Lower leg skin (tissue), 4 donors: ENCODE results near the gene ANKHD1. TPM values are rescaled to one million over a fixed set of nuclear protein-coding genes. Genes with fewer than 3 reads are reported as not detected.

Source experiments
- DNase-seq, 2 donors: peaks; one replicate each; pipeline ENCODE4 v3.0.0-alpha.2; 2019; ENCODE audit warnings: low spot score in 2 of 2
- H3K4me3 ChIP-seq: fragments of 200-600 bp; sonication (generic); 2 replicates; pipeline ENCODE4 v1.5.1; 2017; ENCODE audit warnings: mild to moderate bottlenecking, low read depth; ENCODE audit not compliant: poor library complexity, severe bottlenecking
- CTCF ChIP-seq, 3 donors: fragments of 450-650 bp; IDR thresholded peaks; one replicate each; pipeline ENCODE4 v1.5.1; 2016; ENCODE audit warnings: antibody characterized with exemption in 3 of 3, mild to moderate bottlenecking in 3 of 3, moderate library complexity in 2 of 3
- POLR2A ChIP-seq, 2 donors: fragments of 450-650 bp; IDR thresholded peaks; one replicate each; pipeline ENCODE4 v1.6.1; 2016 to 2017; ENCODE audit warnings: antibody characterized with exemption in 2 of 2, mild to moderate bottlenecking in 1 of 2, moderate library complexity in 1 of 2
- whole genome bisulfite sequencing, 2 donors: methylation state at CpG; one replicate each; pipeline ENCODE4 v1.1.5; 2018; 5-methylcytosine and 5-hydroxymethylcytosine counted together
- intact Hi-C: fragments of 100-400 bp; cut with DNase I; formaldehyde crosslinking; loops from one replicate; pipeline ENCODE4 v1.15.0; 2023; ENCODE audit warnings: low total_unique reads
- total RNA-seq, 4 donors: library from RNA; depleted of rRNA; stranded (reverse); fragments of >200 nt; gene quantifications; one replicate each; pipeline ENCODE4 v1.1.0, GENCODE V29; 2016

Gene ANKHD1
- total RNA-seq, 4 donors from 2014 or later = 73.6 to 165 (median 101) TPM

- WGBS, 2 donors = 90 to 95% methylated on average over 8 of the region's 8 CpGs
- intact Hi-C loops = loop anchor here (10.0 kb wide), 1 partner anchor 267 kb away; the partner anchor contains the start of genes CD14 and TMCO6
Observed at GRCh38 chr5:140367256-140368013, 34.2 kb upstream of the ANKHD1 start.

GRCh38 chr5:140371356-140372151 is 30.1 kb upstream of the ANKHD1 start:
- WGBS, 2 donors = 85 to 92% methylated on average over 3 of the region's 3 CpGs
- no peak overlapping the region for H3K4me3 ChIP-seq
- no peak for DNase-seq
- intact Hi-C loops = no loop called here
- TF ChIP-seq CTCF (IDR thresholded peaks at IDR 0.05) (no peak), POLR2A (IDR thresholded peaks at IDR 0.05) (no peak)

More at GRCh38 chr5:140367256-140368013, 34.2 kb upstream of the ANKHD1 start:
- TF ChIP-seq POLR2A (IDR thresholded peaks at IDR 0.05) (no peak), CTCF (IDR thresholded peaks at IDR 0.05) (no peak)
- no peak overlapping the region for H3K4me3 ChIP-seq
- peak in 1 of 2 donors; percentile 74 for DNase-seq

- intact Hi-C loops = no loop called here
- WGBS, 2 donors = 15 to 17% methylated on average over 2 of the region's 2 CpGs
- DNase-seq = peak; percentile 65 to 93
- no peak overlapping the region for H3K4me3 ChIP-seq
- peak in 1 of 3 donors; percentile 78 for TF ChIP-seq CTCF (IDR thresholded peaks at IDR 0.05)
- TF ChIP-seq POLR2A (IDR thresholded peaks at IDR 0.05) = no peak
Observed at GRCh38 chr5:140372971-140373487, 28.6 kb upstream of the ANKHD1 start.

GRCh38 chr5:140381351-140381750 is 20.3 kb upstream of the ANKHD1 start:
- no peak for TF ChIP-seq POLR2A (IDR thresholded peaks at IDR 0.05)
- TF ChIP-seq CTCF (IDR thresholded peaks at IDR 0.05) = no peak
- no peak overlapping the region for H3K4me3 ChIP-seq
- no peak for DNase-seq
- WGBS, 2 donors = 85 to 93% methylated on average over 4 of the region's 4 CpGs
- intact Hi-C loops = loop anchor here (10.0 kb wide), 1 partner anchor 163 kb away; the partner anchor contains the start of gene EIF4EBP3

- intact Hi-C loops = loop anchor here (10.0 kb wide), 1 partner anchor 163 kb away; the partner anchor contains the start of gene EIF4EBP3
- TF ChIP-seq POLR2A (IDR thresholded peaks at IDR 0.05) (no peak), CTCF (IDR thresholded peaks at IDR 0.05) (no peak)
- no peak for DNase-seq
- no peak overlapping the region for H3K4me3 ChIP-seq
- 73 to 94% methylated on average over 1 of the region's 1 CpG for WGBS, 2 donors
Observed at GRCh38 chr5:140381972-140382371, 19.7 kb upstream of the ANKHD1 start.
